Esophagus squamous epithelium (tissue), 5 donors: ENCODE results near the gene HLA-DPA1. TPM values are rescaled to one million over a fixed set of nuclear protein-coding genes. Genes with fewer than 3 reads are reported as not detected.

Source experiments
- DNase-seq: peaks from one replicate; lab custom pipeline; 2025; lab: John Stamatoyannopoulos, UW
- H3K27ac ChIP-seq, 4 donors: fragments of 200-600 bp; sonication (generic); one replicate each; pipeline ENCODE4 v1.5.1; 2016 to 2019; ENCODE audit warnings: mild to moderate bottlenecking in 1 of 4
- H3K27me3 ChIP-seq, 4 donors: fragments of 200-600 bp; sonication (generic); 1 replicate in 3 of 4; 2 replicates in 1 of 4; pipeline versions ENCODE4 v1.5.1 to v1.6.0; 2017 to 2021; ENCODE audit warnings: antibody characterized with exemption in 1 of 4
- H3K36me3 ChIP-seq, 3 donors: fragments of 200-600 bp; sonication (generic); one replicate each; pipeline ENCODE4 v1.5.1; 2016 to 2019
- H3K4me1 ChIP-seq, 3 donors: fragments of 200-600 bp; sonication (generic); one replicate each; pipeline ENCODE4 v1.5.1; 2017 to 2019
- H3K4me3 ChIP-seq, 4 donors: fragments of 200-600 bp; sonication (generic); 1 replicate in 3 of 4; 2 replicates in 1 of 4; pipeline ENCODE4 v1.5.1; 2016 to 2019; ENCODE audit warnings: mild to moderate bottlenecking in 2 of 4, moderate library complexity in 1 of 4
- H3K9me3 ChIP-seq, 3 donors: fragments of 200-600 bp; sonication (generic); one replicate each; pipeline ENCODE4 v1.5.1; 2016 to 2019
- CTCF ChIP-seq, 6 experiments: fragments of 450-650 bp in 4 of 6; fragments of 200-600 bp in 2 of 6; sonication (generic) in 2 of 6; IDR thresholded peaks; one replicate each; pipeline ENCODE4 v1.5.1; 2016 to 2019; ENCODE audit warnings: antibody characterized with exemption in 6 of 6, mild to moderate bottlenecking in 4 of 6, moderate library complexity in 4 of 6
- POLR2A ChIP-seq, 4 donors: fragments of 450-650 bp; IDR thresholded peaks; one replicate each; pipeline ENCODE4 v1.6.1; 2017; ENCODE audit warnings: antibody characterized with exemption in 4 of 4, mild to moderate bottlenecking in 4 of 4, moderate library complexity in 3 of 4
- WGBS, 2 donors: methylation state at CpG; one replicate each; pipeline ENCODE4 v1.1.5; 2018; 5-methylcytosine and 5-hydroxymethylcytosine counted together
- intact Hi-C: fragments of 100-400 bp; cut with DNase I; formaldehyde crosslinking; loops from one replicate; pipeline ENCODE4 v1.15.0; 2022
- total RNA-seq, 4 donors: library from RNA; depleted of rRNA; stranded (reverse); fragments of >200 nt; gene quantifications; one replicate each; pipeline ENCODE4 v1.1.0, GENCODE V29; 2016
- donor health status: DM: yes; HTN: yes; CAD: no.

The HLA-DPA1 gene
- total RNA-seq, 4 donors from 2014 or later, result 6.2 to 114 (median 48.2) TPM

GRCh38 chr6:33053230-33053629, 20.2 kb downstream of the HLA-DPA1 start:
- WGBS, 2 donors, result 32 to 39% methylated on average over 4 of the region's 4 CpGs
- H3K4me3 ChIP-seq, result no peak overlapping the region
- no peaks in the 10 kb centered on the region for H3K9me3 ChIP-seq
- no peak for TF ChIP-seq POLR2A (IDR thresholded peaks at IDR 0.05)
- TF ChIP-seq CTCF (IDR thresholded peaks at IDR 0.05), result no peak
- peaks cover 0 to 33% (median 0%) of the 10 kb centered on the region in 4 donors for H3K27me3 ChIP-seq
- intact Hi-C loops, result no loop called here
- no peaks in the 10 kb centered on the region for H3K36me3 ChIP-seq
- no peak overlapping the region for H3K27ac ChIP-seq
- DNase-seq, result no peak
- no peaks in the 10 kb centered on the region for H3K4me1 ChIP-seq

- no peaks in the 10 kb centered on the region for H3K9me3 ChIP-seq
- DNase-seq, result no peak
- H3K27ac ChIP-seq, result no peak overlapping the region
- H3K4me1 ChIP-seq, result no peaks in the 10 kb centered on the region
- peaks cover 0 to 34% (median 0%) of the 10 kb centered on the region in 4 donors for H3K27me3 ChIP-seq
- intact Hi-C loops, result no loop called here
- no peak for TF ChIP-seq POLR2A (IDR thresholded peaks at IDR 0.05)
- TF ChIP-seq CTCF (IDR thresholded peaks at IDR 0.05), result no peak
- H3K4me3 ChIP-seq, result no peak overlapping the region
- no peaks in the 10 kb centered on the region for H3K36me3 ChIP-seq
Measured at GRCh38 chr6:33052627-33053026, 20.8 kb downstream of the HLA-DPA1 start.

- Histone ChIP-seq H3K4me1 (no peaks in the 10 kb centered on the region), H3K27ac (no peak overlapping the region), H3K27me3 (peaks cover 0 to 48% (median 0%) of the 10 kb centered on the region in 4 donors), H3K4me3 (no peak overlapping the region), H3K9me3 (no peaks in the 10 kb centered on the region), H3K36me3 (no peaks in the 10 kb centered on the region)
- no peak for TF ChIP-seq CTCF (IDR thresholded peaks at IDR 0.05)
- TF ChIP-seq POLR2A (IDR thresholded peaks at IDR 0.05), result no peak
- WGBS, 2 donors, result 53 to 63% methylated on average over 5 to 6 of the region's 6 CpGs
- no peak for DNase-seq
- intact Hi-C loops, result no loop called here
Measured at GRCh38 chr6:33050014-33050810, 23.2 kb downstream of the HLA-DPA1 start.

GRCh38 chr6:33049323-33050013, 24.0 kb downstream of the HLA-DPA1 start:
- H3K27me3 ChIP-seq, result peaks cover 0 to 48% (median 0%) of the 10 kb centered on the region in 4 donors
- H3K36me3 ChIP-seq, result no peaks in the 10 kb centered on the region
- WGBS, 2 donors, result 70 to 72% methylated on average over 9 of the region's 9 CpGs
- H3K4me3 ChIP-seq, result no peak overlapping the region
- H3K27ac ChIP-seq, result no peak overlapping the region
- no peak for DNase-seq
- H3K9me3 ChIP-seq, result no peaks in the 10 kb centered on the region
- no peak for TF ChIP-seq POLR2A (IDR thresholded peaks at IDR 0.05)
- TF ChIP-seq CTCF (IDR thresholded peaks at IDR 0.05), result no peak
- intact Hi-C loops, result no loop called here
- H3K4me1 ChIP-seq, result no peaks in the 10 kb centered on the region

- Histone ChIP-seq H3K27ac (no peak overlapping the region), H3K36me3 (no peaks in the 10 kb centered on the region), H3K4me3 (no peak overlapping the region), H3K9me3 (no peaks in the 10 kb centered on the region), H3K4me1 (no peaks in the 10 kb centered on the region), H3K27me3 (peaks cover 0 to 19% (median 0%) of the 10 kb centered on the region in 4 donors)
- TF ChIP-seq CTCF (IDR thresholded peaks at IDR 0.05) (no peak), POLR2A (IDR thresholded peaks at IDR 0.05) (no peak)
- intact Hi-C loops, result no loop called here
- DNase-seq, result no peak
- WGBS, 2 donors, result 83 to 88% methylated on average over 2 of the region's 2 CpGs
Measured at GRCh38 chr6:33040157-33040556, 33.3 kb downstream of the HLA-DPA1 start.
